IPS DF 4.7 (cell line): Measurements from ENCODE around the gene LRRN4CL.
"Not testable (repeated sequence)": the region's sequence is repeated elsewhere in the genome, so short reads cannot be mapped to it uniquely, and the experiment has no call there.

ENCODE experiments used
- DNase-seq: peaks from one replicate; pipeline ENCODE4 v3.0.0-alpha.2; 2013; ENCODE audit warnings: low spot score; ENCODE audit errors: extremely low read depth

Gene LRRN4CL

GRCh38 chr11:62709247-62710000, 20.1 kb upstream of the LRRN4CL start:
- no peak for DNase-seq

- no peak for DNase-seq
Measured at GRCh38 chr11:62708793-62709192, 19.5 kb upstream of the LRRN4CL start.

- no peak for DNase-seq
Measured at GRCh38 chr11:62708392-62708791, 19.1 kb upstream of the LRRN4CL start.

- DNase-seq, result no peak
Measured at GRCh38 chr11:62707277-62707861, 18.0 kb upstream of the LRRN4CL start, which contains the start of the genes BSCL2 and GNG3. BSCL2 (minus strand) TSS chr11:62707424; CDS start chr11:62707195, 229 bp downstream. GNG3 (plus strand) TSS chr11:62707676; CDS start chr11:62708296, 620 bp downstream.

- no peak for DNase-seq
Measured at GRCh38 chr11:62706850-62707247, 17.5 kb upstream of the LRRN4CL start.

GRCh38 chr11:62705880-62706849, 16.8 kb upstream of the LRRN4CL start:
- DNase-seq, result no peak

- no peak for DNase-seq
Measured at GRCh38 chr11:62705413-62705812, 16.1 kb upstream of the LRRN4CL start.

DNA sequence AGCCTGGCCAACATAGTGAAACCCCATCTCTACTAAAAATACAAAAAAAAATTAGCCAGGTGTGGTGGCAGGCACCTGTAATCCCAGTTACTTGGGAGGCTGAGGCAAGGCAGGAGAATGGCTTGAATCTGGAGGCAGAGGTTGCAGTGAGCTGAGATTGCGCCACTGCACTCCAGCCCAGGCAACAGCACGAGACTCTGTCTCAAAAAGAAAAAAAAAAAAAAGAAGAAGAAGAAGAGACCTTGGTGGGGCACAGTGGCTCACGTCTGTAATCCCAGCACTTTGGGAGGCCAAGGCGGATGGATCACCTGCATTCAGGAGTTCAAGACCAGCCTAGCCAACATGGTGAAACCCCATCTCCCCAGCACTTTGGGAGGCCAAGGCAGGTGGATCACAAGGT, 14.6 kb upstream of the LRRN4CL start:
- not testable (repeated sequence) for DNase-seq

- no peak for DNase-seq
Measured at GRCh38 chr11:62702246-62702645, 12.9 kb upstream of the LRRN4CL start.

- DNase-seq, result no peak
Measured at GRCh38 chr11:62694455-62695167, 5.3 kb upstream of the LRRN4CL start.

DNA sequence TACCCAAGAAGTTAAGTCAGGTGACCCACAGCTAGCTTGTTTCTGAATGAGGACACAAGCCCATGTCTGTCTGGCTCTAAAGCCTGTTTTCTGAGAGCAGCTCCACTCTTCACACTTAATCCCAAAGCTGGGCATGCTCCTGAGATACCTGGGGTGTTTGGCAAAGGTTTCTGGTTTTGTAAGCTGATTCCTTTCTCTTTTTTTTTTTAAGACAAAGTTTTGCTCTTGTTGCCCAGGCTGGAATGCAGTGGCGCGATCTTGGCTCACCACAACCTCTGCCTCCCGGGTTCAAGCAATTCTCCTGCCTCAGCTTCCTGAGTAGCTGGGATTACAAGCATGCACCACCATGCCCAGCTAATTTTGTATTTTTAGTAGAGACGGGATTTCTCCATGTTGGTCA, 4.3 kb upstream of the LRRN4CL start:
- DNase-seq, result not testable (repeated sequence)

GRCh38 chr11:62688491-62688890, 839 bp downstream of the LRRN4CL start:
- no peak for DNase-seq

DNA sequence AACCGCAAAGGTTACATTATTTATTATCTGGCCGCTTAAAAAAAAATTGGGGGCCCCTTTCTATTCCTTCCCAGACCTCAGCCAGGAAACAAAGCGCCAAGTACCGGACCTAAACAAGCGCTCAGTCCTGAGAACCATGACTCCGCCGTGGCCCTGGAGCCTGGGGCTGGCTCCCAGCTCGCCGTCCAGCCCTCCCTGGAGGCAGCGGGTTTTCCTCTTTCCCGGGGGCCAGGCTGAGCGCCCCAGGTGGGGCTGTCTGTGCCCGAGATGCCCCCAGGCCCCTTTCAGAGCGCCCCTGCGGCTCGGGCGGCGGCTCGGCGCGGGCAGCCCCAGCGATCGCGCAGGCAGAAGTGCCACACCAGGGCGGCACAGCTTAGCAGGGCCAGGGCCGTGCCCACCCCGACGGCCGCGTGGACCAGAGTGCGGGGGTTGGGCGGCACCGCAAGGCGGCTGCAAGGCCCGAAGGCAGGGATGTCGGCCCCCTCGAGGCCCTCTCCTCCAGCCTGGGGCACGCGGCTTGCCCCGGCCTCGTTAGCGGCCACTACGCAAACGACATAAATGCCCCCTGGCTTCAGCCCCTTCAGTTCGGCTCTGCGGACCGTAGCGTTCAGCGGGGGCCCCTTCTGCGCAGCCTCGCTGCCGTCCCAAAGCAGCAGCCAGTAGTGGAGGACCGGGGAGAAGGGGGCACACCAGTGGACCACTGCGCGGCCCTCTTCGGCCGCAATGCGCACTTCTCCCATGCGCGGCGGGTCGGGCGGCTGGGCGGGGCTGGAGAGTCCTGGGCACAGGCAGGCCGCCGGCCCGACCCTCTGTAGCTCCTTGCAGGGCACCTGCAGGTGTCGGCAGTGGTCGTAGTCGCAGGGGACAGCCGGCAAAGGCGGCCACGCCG, 1.6 kb downstream of the LRRN4CL start:
- no peak for DNase-seq

DNA sequence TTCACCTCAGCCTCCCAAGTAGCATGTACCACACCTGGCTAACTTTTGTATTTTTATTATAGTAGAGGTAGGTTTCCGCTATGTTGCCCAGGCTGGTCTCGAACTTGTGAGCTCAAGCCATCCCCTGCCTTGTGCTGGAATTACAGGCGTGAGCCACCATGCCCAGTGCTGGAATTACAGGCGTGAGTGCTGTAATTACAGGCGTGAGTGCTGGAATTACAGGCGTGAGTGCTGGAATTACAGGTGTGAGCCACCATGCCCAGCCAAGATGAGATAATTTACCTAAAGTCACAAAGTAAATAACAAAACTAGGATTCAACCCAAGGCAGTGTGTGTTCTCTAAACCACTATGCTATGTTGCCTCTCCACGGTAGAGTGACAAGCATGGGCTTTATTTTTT, 6.8 kb downstream of the LRRN4CL start:
- DNase-seq, result no peak

DNA sequence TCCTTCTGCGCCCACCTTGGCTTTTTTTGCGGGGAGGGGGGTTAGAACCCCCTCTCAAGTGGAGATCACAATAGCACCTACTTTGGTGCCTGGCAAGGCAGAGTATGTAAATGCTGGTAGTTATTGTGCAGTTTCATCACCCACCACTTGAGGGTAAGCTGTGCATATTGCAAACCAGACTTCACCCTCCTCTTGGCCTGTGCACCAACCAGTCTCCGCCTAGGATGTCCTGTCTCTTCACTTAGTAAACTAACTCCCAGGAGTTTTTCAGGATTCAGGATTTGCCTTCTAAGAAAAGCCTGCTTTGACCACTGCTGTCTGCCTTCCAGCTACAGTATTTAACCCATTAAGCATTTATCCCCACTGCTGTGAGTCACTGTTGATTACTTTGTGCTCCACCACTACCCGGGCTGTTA, 8.5 kb downstream of the LRRN4CL start:
- no peak for DNase-seq

DNA sequence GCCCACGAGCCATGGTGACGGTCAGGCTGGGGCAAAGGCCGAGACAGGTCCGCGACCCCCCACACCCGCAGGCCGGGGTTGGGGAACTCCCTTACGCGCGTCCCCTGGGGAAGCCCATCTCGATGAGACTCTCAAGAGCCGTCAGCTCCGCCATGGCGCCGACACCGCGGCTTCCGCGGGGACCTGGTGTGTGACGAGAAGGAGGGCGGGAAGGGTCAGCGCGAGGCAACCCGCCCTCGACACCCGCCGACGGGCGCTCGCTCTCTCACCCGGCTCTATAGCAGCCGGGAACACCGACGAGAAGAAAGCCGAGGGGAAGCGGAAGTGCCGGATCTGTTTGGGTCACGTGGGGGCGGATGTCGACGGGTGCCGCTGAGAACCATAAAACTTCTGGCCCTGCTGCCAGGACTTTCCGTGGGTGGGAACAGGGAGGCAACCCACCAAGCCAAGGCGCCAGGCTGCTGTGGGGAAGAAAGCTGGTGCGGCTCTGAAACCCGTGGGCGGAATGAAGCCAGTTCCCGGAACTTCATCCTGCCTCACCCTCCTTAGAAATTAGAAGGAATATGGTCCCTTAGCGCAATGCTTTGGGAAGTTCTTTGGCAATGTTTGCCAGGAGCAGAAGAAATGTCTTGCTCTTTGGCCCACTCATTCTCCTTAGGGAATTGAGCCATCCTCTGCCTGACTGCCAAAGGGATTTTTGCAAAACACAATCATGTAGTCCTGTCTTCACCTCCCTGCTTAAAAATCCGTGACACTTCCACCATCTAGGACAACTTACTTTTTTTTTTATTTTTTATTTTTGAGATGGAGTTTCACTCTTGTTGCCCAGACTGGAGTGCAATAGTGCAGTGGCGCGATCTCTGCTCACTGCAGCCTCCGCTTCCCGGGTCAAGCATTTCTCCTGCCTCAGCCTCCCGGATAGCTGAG, 10.3 kb downstream of the LRRN4CL start, which contains the start of gene UBXN1:
TSS of gene UBXN1 (minus strand) at position 304 of the 927 bp plus-strand sequence. CDS start at position 154, 150 bp downstream.
- no peak for DNase-seq

GRCh38 chr11:62678433-62678769, 10.9 kb downstream of the LRRN4CL start:
- DNase-seq, result no peak

GRCh38 chr11:62677714-62678113, 11.6 kb downstream of the LRRN4CL start:
- no peak for DNase-seq

DNA sequence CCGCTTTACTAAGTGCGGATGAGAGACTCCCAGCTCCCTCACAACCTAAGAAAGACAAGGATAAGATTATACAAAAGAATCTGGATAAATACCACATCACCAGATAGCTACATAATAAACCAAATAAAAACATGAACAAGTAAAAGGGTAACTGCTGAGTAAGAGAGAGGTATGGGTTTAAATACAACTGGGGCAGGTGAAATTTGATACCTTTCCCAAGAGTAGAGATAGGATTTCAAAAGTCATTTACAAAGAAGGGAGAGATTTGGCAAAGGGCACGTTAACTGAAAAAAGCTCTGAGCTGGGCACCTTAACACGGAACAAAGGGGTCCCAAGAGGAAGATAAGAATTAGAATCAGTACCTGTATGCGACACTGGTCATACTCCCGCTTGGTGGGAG, 12.2 kb downstream of the LRRN4CL start:
- DNase-seq, result no peak
